TTC549 (cell line): ENCODE results near the gene NEUROG1.

Experiments used
- FAIRE-seq: peaks from 2 replicates; lab custom pipeline; 2012; peaks lifted over from hg19 to GRCh38; lab: Jason Lieb, UNC

The NEUROG1 gene

GRCh38 chr5:135564331-135564730 lies 28.6 kb upstream of the NEUROG1 start:
- no peak for FAIRE-seq

- FAIRE-seq = no peak
Observed at GRCh38 chr5:135561266-135561665, 25.5 kb upstream of the NEUROG1 start.

GRCh38 chr5:135560858-135561257 lies 25.1 kb upstream of the NEUROG1 start:
- peak; percentile 9 for FAIRE-seq

GRCh38 chr5:135559354-135559753 lies 23.6 kb upstream of the NEUROG1 start:
- no peak for FAIRE-seq

- no peak for FAIRE-seq
Observed at GRCh38 chr5:135557076-135557838, 21.5 kb upstream of the NEUROG1 start.

GRCh38 chr5:135556620-135557019 lies 20.9 kb upstream of the NEUROG1 start:
- FAIRE-seq = no peak

- no peak for FAIRE-seq
Observed at GRCh38 chr5:135555530-135555929, 19.8 kb upstream of the NEUROG1 start.

GRCh38 chr5:135553688-135554462 lies 18.1 kb upstream of the NEUROG1 start:
- FAIRE-seq = no peak

GRCh38 chr5:135551593-135552447 lies 16.1 kb upstream of the NEUROG1 start:
- FAIRE-seq = no peak

GRCh38 chr5:135549413-135549812 lies 13.6 kb upstream of the NEUROG1 start:
- no peak for FAIRE-seq

GRCh38 chr5:135547590-135548254 lies 12.0 kb upstream of the NEUROG1 start:
- no peak for FAIRE-seq

- FAIRE-seq = no peak
Observed at GRCh38 chr5:135546912-135547311, 11.1 kb upstream of the NEUROG1 start.

GRCh38 chr5:135546101-135546500 lies 10.3 kb upstream of the NEUROG1 start:
- no peak for FAIRE-seq

- no peak for FAIRE-seq
Observed at GRCh38 chr5:135545099-135545498, 9.3 kb upstream of the NEUROG1 start.

- no peak for FAIRE-seq
Observed at GRCh38 chr5:135543485-135544304, 7.9 kb upstream of the NEUROG1 start.

- no peak for FAIRE-seq
Observed at GRCh38 chr5:135543001-135543484, 7.3 kb upstream of the NEUROG1 start.

GRCh38 chr5:135541807-135542502 lies 6.2 kb upstream of the NEUROG1 start:
- no peak for FAIRE-seq

GRCh38 chr5:135539430-135540005 lies 3.8 kb upstream of the NEUROG1 start:
- FAIRE-seq = no peak

GRCh38 chr5:135538261-135538660 lies 2.5 kb upstream of the NEUROG1 start:
- FAIRE-seq = no peak

- FAIRE-seq = no peak
Observed at GRCh38 chr5:135537745-135538144, 2.0 kb upstream of the NEUROG1 start.
